A673 (cell line): Measurements from ENCODE around the gene MIF. TPM values are rescaled to one million over a fixed set of nuclear protein-coding genes. Genes with fewer than 3 reads are reported as not detected.
"Not testable (repeated sequence)": the region's sequence is repeated elsewhere in the genome, so short reads cannot be mapped to it uniquely, and the experiment has no call there.

Experiments
- BruUV-seq: library from RNA; stranded (reverse); fragments of 400-500 nt; replicated peaks from 2 replicates; lab custom pipeline; 2021; lab: Mats Ljungman, UMichigan
- CTCF ChIA-PET: fragments of 300-600 bp; sonication (Branson Sonifier 250); formaldehyde crosslinking; loops from one replicate; lab custom pipeline; 2022; ENCODE audit warnings: antibody characterized with exemption; lab: Charles Lee
- POLR2A ChIA-PET: fragments of 300-600 bp; sonication (Branson Sonifier 250); formaldehyde crosslinking; loops from one replicate; lab custom pipeline; 2022; ENCODE audit warnings: antibody characterized with exemption; ENCODE audit not compliant: low non-redundant PET; lab: Charles Lee
- DNase-seq: peaks from one replicate; pipeline ENCODE4 v3.0.0-alpha.2; 2015; ENCODE audit warnings: low spot score
- H3K27ac ChIP-seq: fragments of 200-600 bp; sonication (generic); 2 replicates; pipeline ENCODE4 v1.5.1; 2016; ENCODE audit warnings: mixed run types, low read depth, mild to moderate bottlenecking, mixed read lengths, antibody characterized with exemption, low read length; ENCODE audit not compliant: poor library complexity, severe bottlenecking
- H3K27me3 ChIP-seq: fragments of 200-600 bp; sonication (generic); replicated peaks from 2 replicates; pipeline ENCODE4 v1.6.1; 2017; ENCODE audit warnings: mixed run types, low read depth, mild to moderate bottlenecking, mixed read lengths, antibody characterized with exemption, low read length; ENCODE audit not compliant: insufficient read depth, poor library complexity
- H3K36me3 ChIP-seq: fragments of 200-600 bp; sonication (generic); 2 replicates; pipeline ENCODE4 v1.6.1; 2016; ENCODE audit warnings: mixed run types, mild to moderate bottlenecking, mixed read lengths, antibody characterized with exemption, low read length; ENCODE audit not compliant: insufficient read depth, poor library complexity, severe bottlenecking
- H3K4me1 ChIP-seq: fragments of 200-600 bp; sonication (generic); 2 replicates; pipeline ENCODE4 v1.6.1; 2017; ENCODE audit warnings: mixed run types, mild to moderate bottlenecking, mixed read lengths, antibody characterized with exemption, low read length; ENCODE audit not compliant: insufficient read depth, poor library complexity, severe bottlenecking
- H3K4me3 ChIP-seq: fragments of 200-600 bp; sonication (generic); 2 replicates; pipeline ENCODE4 v1.5.1; 2016; ENCODE audit warnings: low read depth, mixed run types, mild to moderate bottlenecking, mixed read lengths, low read length; ENCODE audit not compliant: poor library complexity, severe bottlenecking
- H3K9me3 ChIP-seq: fragments of 200-600 bp; sonication (generic); 2 replicates; pipeline ENCODE4 v1.6.1; 2016; ENCODE audit warnings: mixed run types, low read depth, mild to moderate bottlenecking, mixed read lengths, antibody characterized with exemption, low read length; ENCODE audit not compliant: poor library complexity, severe bottlenecking
- EZH2 ChIP-seq: fragments of 200-600 bp; sonication (generic); IDR thresholded peaks from 2 replicates; pipeline ENCODE4 v1.6.1; 2017; ENCODE audit warnings: borderline replicate concordance, low read depth, mild to moderate bottlenecking, mixed read lengths, antibody characterized with exemption, low read length; ENCODE audit not compliant: poor library complexity, severe bottlenecking
- intact Hi-C: fragments of 100-400 bp; cut with micrococcal nuclease; formaldehyde crosslinking; loops from one replicate; pipeline ENCODE4 v1.10.0; 2022; ENCODE audit not compliant: unreplicated experiment
- total RNA-seq: library from RNA; stranded (reverse); gene quantifications from 2 replicates; pipeline ENCODE4 v1.2.3, GENCODE V29; 2021
- TF ChIP-seq, protein P1 (sequence below): fragments of 300-800, 200-600 bp; sonication (generic); conservative IDR thresholded peaks from 2 replicates; pipeline ENCODE4 v1.5.1; 2017; ENCODE audit warnings: low read depth, mild to moderate bottlenecking, antibody characterized with exemption, low read length, moderate library complexity, mixed read lengths

Gene MIF
- total RNA-seq, 1 experiment from 2014 or later, result 802 TPM

DNA sequence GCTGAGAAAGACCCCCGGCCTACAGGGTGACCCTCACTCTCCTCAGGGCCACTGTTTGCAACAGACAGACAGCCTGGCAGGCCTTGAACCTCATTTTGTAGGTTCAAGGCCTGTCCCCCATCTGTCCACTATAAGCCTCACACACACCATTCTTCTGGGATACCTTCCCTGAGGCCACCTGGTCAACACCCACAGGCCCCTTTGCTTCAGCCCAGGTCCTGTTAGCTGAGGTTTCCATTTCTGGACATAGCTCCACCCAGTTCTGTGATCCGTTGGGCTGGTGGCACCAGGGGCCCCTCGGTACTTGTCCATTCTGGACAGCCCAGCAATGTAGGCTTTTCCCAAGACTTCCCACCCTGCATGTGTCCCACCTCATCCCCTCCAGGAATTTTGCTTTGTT is 3.1 kb downstream of the MIF start:
- TF ChIP-seq EZH2, result no peak
- TF ChIP-seq, protein P1, sequence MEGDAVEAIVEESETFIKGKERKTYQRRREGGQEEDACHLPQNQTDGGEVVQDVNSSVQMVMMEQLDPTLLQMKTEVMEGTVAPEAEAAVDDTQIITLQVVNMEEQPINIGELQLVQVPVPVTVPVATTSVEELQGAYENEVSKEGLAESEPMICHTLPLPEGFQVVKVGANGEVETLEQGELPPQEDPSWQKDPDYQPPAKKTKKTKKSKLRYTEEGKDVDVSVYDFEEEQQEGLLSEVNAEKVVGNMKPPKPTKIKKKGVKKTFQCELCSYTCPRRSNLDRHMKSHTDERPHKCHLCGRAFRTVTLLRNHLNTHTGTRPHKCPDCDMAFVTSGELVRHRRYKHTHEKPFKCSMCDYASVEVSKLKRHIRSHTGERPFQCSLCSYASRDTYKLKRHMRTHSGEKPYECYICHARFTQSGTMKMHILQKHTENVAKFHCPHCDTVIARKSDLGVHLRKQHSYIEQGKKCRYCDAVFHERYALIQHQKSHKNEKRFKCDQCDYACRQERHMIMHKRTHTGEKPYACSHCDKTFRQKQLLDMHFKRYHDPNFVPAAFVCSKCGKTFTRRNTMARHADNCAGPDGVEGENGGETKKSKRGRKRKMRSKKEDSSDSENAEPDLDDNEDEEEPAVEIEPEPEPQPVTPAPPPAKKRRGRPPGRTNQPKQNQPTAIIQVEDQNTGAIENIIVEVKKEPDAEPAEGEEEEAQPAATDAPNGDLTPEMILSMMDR, result no peak
- intact Hi-C loops, result no loop called here
- no peak for DNase-seq
- ChIA-PET POLR2A (no interaction called here), CTCF (no interaction called here)
- Histone ChIP-seq H3K27ac (no peak overlapping the region), H3K4me1 (peaks cover 14% of the 10 kb centered on the region), H3K9me3 (no peaks in the 10 kb centered on the region), H3K36me3 (peaks cover 22% of the 10 kb centered on the region), H3K4me3 (no peak overlapping the region), H3K27me3 (no peaks in the 10 kb centered on the region)
- BruUV-seq, result no TSS peak

DNA sequence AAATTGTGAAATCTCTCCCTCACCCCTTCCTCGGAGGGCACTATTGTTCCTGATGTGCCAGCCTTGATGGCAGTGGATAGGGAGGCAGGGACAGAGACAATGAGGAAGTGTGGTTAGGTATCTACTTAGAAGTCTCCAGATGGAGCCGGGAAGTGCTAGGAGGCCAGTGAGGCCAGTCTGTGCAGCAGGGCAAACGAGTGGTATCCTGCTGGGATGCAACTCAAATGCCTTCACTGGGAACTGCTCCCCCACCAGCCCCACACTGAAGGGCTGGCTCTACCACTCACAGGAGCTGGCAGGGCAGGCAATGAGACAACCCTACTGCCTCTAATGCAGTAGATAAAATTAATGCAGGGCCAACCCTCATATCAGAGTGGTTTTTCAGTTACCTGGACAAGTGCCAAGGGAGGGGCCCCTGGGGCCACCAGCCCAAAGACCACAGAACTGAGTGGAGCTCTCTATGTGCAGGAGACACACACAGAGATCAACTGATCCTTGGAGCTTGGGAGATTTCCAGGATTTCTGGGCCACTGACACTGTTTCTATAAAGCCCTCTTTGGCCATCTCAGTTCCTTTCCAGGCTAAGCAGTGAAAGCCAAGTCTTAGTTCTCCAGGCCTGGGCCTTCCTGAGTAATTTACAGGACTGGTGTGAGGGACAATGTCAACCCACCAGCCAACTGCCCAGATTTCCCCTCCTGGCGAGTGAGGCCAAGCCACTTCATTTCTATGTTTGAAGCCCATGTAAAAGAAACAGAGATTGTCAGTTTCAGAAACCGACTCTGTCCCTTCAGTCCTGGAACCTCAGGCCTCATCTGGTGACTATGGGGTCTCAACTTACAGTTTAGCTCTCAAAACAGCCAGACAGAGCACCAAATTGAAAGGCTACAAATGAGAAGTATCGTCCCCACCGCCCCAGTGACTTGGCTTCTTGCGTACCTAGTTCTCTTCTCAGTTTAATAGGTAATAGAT is 4.1 kb downstream of the MIF start:
- CTCF ChIA-PET, result no interaction called here
- intact Hi-C loops, result no loop called here
- Histone ChIP-seq H3K36me3 (peaks cover 22% of the 10 kb centered on the region), H3K4me3 (no peak overlapping the region), H3K9me3 (no peaks in the 10 kb centered on the region), H3K4me1 (peaks cover 14% of the 10 kb centered on the region), H3K27ac (peak overlapping the region; percentile 46), H3K27me3 (no peaks in the 10 kb centered on the region)
- no TSS peak for BruUV-seq
- POLR2A ChIA-PET, result no interaction called here
- DNase-seq, result no peak
- no peak for TF ChIP-seq EZH2
- TF ChIP-seq, protein P1, result no peak

DNA sequence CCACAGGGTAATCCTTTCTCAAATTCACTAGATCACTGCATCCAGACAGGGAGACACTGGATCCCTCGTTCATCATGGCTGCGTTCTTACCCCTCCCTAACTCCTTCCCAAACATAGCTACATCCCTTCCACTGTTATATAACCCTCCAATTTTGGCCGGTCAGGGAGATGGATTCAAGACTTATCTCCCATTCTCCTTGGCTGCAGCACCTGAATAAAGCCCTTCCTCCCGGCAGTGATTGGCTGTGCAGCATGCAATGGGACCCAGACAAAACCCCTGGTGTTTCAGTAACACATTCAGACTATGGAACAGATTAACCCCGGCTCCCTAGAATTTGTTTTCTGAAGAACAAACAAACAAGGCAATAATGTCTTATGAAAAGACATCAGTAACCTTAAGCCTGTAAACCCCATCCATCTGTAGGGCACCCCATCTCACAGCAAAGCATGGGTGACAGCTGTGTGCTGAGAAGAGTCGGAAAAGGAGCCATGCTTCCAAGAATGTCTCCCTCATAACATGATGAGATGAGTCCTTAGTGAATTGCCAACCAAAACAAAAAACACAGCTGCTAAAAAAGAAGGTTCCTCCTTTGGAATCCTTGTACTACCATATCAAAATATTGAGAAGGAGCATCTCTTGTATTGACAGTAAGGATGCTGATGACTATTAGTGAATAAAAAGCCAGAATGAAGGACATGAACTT is 5.0 kb downstream of the MIF start:
- peaks cover 22% of the 10 kb centered on the region for H3K36me3 ChIP-seq
- no TSS peak for BruUV-seq
- no peak overlapping the region for H3K4me3 ChIP-seq
- H3K27me3 ChIP-seq, result no peaks in the 10 kb centered on the region
- H3K4me1 ChIP-seq, result peaks cover 10% of the 10 kb centered on the region
- intact Hi-C loops, result no loop called here
- ChIA-PET POLR2A (no interaction called here), CTCF (no interaction called here)
- peak overlapping the region; percentile 46 for H3K27ac ChIP-seq
- H3K9me3 ChIP-seq, result no peaks in the 10 kb centered on the region
- no peak for TF ChIP-seq EZH2
- TF ChIP-seq, protein P1, result no peak
- DNase-seq, result no peak

GRCh38 chr22:23900227-23900626 is 6.0 kb downstream of the MIF start:
- BruUV-seq, H3K4me3 ChIP-seq, H3K27me3 ChIP-seq, H3K27ac ChIP-seq, intact Hi-C loops, POLR2A ChIA-PET, DNase-seq, H3K9me3 ChIP-seq: not testable (repeated sequence)
- H3K4me1 ChIP-seq, result peaks cover 10% of the 10 kb centered on the region
- H3K36me3 ChIP-seq, result peaks cover 22% of the 10 kb centered on the region
- CTCF ChIA-PET, result interaction anchor here (0.6 kb wide), 1 partner anchor 11 kb away, joined by 3 read pairs; no protein-coding TSS in a partner anchor
